Nephron (organoid): ENCODE results near the gene HOXD10.
A peak's percentile ranks its signal among the peaks of the same experiment; 100 is the strongest.

ENCODE experiments used
- H3K27ac Mint-ChIP-seq, 3 experiments: 2 replicates each; pipeline ENCODE4 v1.8.0; 2020; ENCODE audit warnings: mixed read lengths in 3 of 3, mild to moderate bottlenecking in 2 of 3, moderate library complexity in 1 of 3
- H3K27me3 Mint-ChIP-seq: 2 replicates; pipeline ENCODE4 v1.8.0; 2021; ENCODE audit warnings: low read depth, mild to moderate bottlenecking, moderate library complexity, mixed read lengths
- H3K36me3 Mint-ChIP-seq: 2 replicates; pipeline ENCODE4 v1.8.0; 2020; ENCODE audit warnings: low read depth, mixed read lengths
- H3K4me1 Mint-ChIP-seq: 2 replicates; pipeline ENCODE4 v1.8.0; 2020; ENCODE audit warnings: mixed read lengths
- H3K4me3 Mint-ChIP-seq, 3 experiments: 2 replicates each; pipeline ENCODE4 v1.8.0; 2020; ENCODE audit warnings: mild to moderate bottlenecking in 3 of 3, mixed read lengths in 3 of 3, moderate library complexity in 2 of 3
- H3K9me3 Mint-ChIP-seq: 2 replicates; pipeline ENCODE4 v1.8.0; 2020; ENCODE audit warnings: mixed read lengths
- TF ChIP-seq, protein P1 (sequence below), 3 experiments: fragments of 200-600 bp; sonication (generic); IDR thresholded peaks; one replicate each; pipeline ENCODE4 v1.5.0; 2021; ENCODE audit warnings: antibody characterized with exemption in 3 of 3; ENCODE audit not compliant: unreplicated experiment in 3 of 3

Gene HOXD10

DNA sequence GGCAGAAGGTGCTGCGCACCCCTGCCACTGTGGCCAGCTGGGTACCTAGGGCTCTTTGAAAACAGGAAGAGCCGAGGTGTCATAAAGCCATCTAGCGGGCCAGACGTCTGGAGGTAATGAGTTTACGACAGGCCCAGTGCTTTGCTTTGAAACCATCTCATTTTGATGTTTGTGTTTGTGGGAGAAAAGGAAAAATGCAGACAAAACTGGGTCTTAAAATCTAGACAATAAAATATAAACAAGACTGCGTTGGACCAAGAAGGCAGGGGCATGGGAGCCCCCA is 9.1 kb downstream of the HOXD10 start:
- TF ChIP-seq, protein P1, sequence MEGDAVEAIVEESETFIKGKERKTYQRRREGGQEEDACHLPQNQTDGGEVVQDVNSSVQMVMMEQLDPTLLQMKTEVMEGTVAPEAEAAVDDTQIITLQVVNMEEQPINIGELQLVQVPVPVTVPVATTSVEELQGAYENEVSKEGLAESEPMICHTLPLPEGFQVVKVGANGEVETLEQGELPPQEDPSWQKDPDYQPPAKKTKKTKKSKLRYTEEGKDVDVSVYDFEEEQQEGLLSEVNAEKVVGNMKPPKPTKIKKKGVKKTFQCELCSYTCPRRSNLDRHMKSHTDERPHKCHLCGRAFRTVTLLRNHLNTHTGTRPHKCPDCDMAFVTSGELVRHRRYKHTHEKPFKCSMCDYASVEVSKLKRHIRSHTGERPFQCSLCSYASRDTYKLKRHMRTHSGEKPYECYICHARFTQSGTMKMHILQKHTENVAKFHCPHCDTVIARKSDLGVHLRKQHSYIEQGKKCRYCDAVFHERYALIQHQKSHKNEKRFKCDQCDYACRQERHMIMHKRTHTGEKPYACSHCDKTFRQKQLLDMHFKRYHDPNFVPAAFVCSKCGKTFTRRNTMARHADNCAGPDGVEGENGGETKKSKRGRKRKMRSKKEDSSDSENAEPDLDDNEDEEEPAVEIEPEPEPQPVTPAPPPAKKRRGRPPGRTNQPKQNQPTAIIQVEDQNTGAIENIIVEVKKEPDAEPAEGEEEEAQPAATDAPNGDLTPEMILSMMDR (IDR thresholded peaks at IDR 0.05; ENCODE audit: unreplicated experiment in 3 of 3), result no peak
- H3K9me3 Mint-ChIP-seq, result no peaks in the 10 kb centered on the region
- peaks cover 55% of the 10 kb centered on the region for H3K4me1 Mint-ChIP-seq
- H3K4me3 Mint-ChIP-seq, result peak overlapping the region; percentile 91 to 95 (median 92)
- H3K27me3 Mint-ChIP-seq, result peaks cover 49% of the 10 kb centered on the region
- peak overlapping the region; percentile 99 to 100 (median 99) for H3K27ac Mint-ChIP-seq
- H3K36me3 Mint-ChIP-seq, result peaks cover 29% of the 10 kb centered on the region

DNA sequence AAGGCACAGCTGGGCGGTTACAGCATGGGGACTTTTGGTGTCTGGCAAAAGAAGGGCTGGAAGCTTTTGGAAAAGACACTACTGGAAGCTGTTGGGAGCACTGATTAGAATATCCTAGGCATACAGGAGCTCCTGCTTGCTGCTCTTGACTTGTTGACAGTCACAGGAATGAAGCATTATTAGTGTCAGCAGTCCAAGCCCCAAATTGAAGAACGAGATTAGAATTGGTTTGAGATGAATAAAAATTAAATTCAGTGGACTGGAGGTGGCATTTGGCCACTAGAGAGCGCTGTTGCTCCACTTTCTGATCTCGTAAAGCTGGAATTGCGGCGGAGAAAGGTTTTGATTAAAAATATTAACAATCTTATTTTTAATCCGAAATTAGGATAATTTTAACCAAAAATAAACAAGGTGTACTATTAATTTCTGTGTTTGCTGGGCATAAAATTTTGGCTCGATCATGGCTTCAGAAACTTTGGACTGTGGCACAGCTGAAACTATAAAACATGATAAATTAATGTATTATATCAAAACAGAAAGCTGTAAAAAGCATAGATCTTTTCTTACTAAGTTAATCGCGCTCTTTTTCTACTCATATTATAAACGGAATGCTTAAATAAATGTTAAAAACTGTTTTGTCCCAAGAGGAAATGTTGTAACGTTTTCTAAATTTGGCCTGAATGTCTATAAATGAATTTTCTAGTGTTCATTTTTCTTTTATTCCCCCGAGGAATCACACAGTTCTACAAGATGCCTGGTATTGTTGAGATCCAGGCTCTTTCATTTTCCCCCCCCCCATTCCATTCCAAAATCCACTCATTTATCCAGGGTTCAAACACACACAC is 10.6 kb downstream of the HOXD10 start:
- Mint-ChIP-seq H3K4me1 (peaks cover 52% of the 10 kb centered on the region), H3K9me3 (no peaks in the 10 kb centered on the region), H3K36me3 (peaks cover 31% of the 10 kb centered on the region), H3K27ac (peak overlapping the region; percentile 99 to 100 (median 99)), H3K27me3 (peaks cover 43% of the 10 kb centered on the region), H3K4me3 (peak overlapping the region; percentile 91 to 98 (median 95))
- TF ChIP-seq, protein P1 (IDR thresholded peaks at IDR 0.05; ENCODE audit: unreplicated experiment in 3 of 3), result peak; percentile 86 to 94 (median 88)

DNA sequence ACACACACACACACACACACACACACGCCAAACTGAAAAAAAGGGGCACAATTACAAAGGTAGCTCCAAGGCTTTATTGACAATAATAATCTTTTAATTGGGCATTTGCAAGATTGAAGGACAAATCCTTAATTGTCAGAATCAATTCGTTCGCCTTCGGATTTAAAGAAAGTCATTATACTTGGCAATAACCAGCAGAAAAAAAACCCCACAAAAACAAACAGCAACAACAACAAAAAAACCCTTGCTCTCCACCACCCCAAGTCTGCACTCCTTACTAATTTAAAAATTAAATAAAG is 11.1 kb downstream of the HOXD10 start:
- H3K27me3 Mint-ChIP-seq, result peaks cover 46% of the 10 kb centered on the region
- no peaks in the 10 kb centered on the region for H3K9me3 Mint-ChIP-seq
- peaks cover 35% of the 10 kb centered on the region for H3K36me3 Mint-ChIP-seq
- TF ChIP-seq, protein P1 (IDR thresholded peaks at IDR 0.05; ENCODE audit: unreplicated experiment in 3 of 3), result no peak
- peak overlapping the region; percentile 91 to 98 (median 95) for H3K4me3 Mint-ChIP-seq
- peak overlapping the region; percentile 99 to 100 (median 99) for H3K27ac Mint-ChIP-seq
- H3K4me1 Mint-ChIP-seq, result peaks cover 56% of the 10 kb centered on the region

DNA sequence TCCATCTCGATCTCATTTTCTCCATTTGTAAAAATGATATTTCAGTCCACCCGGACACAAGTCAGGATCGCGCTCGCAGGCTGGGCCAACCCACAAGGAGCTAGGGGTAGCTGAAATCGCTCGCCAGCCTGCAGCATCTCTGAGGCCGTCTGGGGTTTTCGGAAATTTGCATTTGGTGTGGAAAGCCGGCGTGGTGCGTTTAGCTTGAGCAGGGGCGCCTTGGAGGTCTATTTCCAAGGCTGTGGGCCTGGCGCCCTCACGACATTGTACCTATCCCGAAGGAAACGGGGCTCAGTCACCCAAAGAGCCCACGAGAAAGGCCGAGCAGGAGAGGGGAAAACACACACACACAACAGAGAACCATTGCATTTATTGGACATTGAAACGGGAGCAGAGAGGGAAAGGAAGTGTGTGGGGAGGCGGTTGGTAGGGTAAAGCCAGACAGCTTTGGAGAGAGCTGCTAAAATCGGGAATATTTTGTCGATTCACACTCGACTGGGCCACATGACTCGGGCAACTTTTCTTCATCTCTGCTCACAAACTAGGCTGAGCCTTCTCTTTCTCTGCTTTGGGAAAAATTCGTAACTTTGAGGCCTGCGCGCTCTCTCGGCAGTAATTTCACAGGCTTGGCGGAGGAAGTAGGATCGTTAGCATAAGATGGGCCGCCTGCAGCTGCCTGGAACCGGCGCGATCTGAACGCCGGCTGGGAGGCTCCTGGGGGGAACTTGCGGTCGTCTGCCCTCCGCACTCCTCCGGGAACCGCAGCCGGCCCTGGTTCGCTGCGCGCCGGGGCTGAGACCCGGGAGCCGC is 11.8 kb downstream of the HOXD10 start:
- Mint-ChIP-seq H3K36me3 (peaks cover 34% of the 10 kb centered on the region), H3K27me3 (peaks cover 43% of the 10 kb centered on the region), H3K4me3 (peak overlapping the region; percentile 91 to 98 (median 95)), H3K9me3 (no peaks in the 10 kb centered on the region), H3K27ac (peak overlapping the region; percentile 99 to 100 (median 99)), H3K4me1 (peaks cover 62% of the 10 kb centered on the region)
- TF ChIP-seq, protein P1 (IDR thresholded peaks at IDR 0.05; ENCODE audit: unreplicated experiment in 3 of 3), result no peak

DNA sequence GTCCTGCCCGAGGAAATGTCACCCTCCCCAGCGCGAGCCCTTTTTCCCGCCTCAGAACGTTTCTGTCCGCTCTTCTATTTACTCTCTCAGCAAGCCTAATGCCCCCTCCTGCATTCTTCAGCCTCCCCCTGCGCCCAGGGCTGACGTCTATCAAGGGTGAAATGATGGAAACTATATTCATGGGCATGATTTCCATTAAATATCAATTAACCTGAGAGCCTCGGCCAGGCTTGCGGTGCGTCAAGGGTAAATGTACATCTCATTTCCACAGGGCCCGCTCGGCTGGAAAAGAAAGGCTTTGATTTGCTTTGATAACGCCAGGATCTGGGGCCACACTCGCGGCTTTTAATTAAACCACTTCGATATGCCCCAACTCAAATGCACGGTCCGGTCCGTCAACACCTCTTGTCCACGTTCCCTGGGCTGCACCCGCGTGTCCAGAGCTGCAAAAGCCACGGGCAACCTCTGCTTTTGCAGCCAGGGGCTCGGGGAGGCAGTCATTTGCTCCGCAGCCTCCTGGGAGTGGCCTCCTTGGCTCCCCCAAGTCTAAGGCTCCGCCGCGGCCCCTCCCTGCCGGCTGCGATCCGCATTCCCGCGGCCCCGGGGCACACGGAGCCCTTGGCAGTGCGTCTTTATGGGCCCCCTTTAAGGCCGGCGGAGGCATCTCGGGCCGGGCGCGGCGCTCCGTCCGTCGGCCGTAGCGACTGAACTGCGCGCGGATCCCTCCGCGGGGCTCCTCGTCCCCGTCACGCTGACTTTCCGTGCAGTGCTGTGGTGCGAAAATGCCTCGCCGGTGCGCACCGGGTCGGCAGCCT is 12.6 kb downstream of the HOXD10 start, which contains the start of gene HOXD8:
Gene HOXD8 (plus strand): TSS at position 724 of the 815 bp plus-strand sequence. CDS start 662 bp downstream, outside the sequence.
- Mint-ChIP-seq H3K36me3 (peaks cover 30% of the 10 kb centered on the region), H3K27me3 (peaks cover 35% of the 10 kb centered on the region), H3K4me3 (peak within 1 kb of the TSS; percentile 91 to 98 (median 97)), H3K4me1 (peaks cover 64% of the 10 kb centered on the region), H3K27ac (peak within 1 kb of the TSS; percentile 99 to 100 (median 100)), H3K9me3 (no peaks in the 10 kb centered on the region)
- TF ChIP-seq, protein P1 (IDR thresholded peaks at IDR 0.05; ENCODE audit: unreplicated experiment in 3 of 3), result no peak
